Stimulated activated effector memory CD8-positive, alpha-beta T cell treated with anti-CD3 and anti-CD28 coated beads, Interleukin-12 subunit alpha, Interleukin-12 subunit beta, amount 100 ng/mL, for 72 hours (primary cell): ENCODE data around the gene HDX.
"Not testable (repeated sequence)": the region's sequence is repeated elsewhere in the genome, so short reads cannot be mapped to it uniquely, and the experiment has no call there.

Experiments used
- ATAC-seq: fragments of 150-1000 bp; cut with Tn5 transposase; 2 replicates; pipeline ENCODE4 v1.10.0; 2021
- DNase-seq, 2 donors: peaks; one replicate each; pipeline ENCODE4 v3.0.0; 2021 to 2022; ENCODE audit warnings: low spot score in 2 of 2
- H3K27ac Mint-ChIP-seq: one replicate; pipeline ENCODE4 v1.8.0; 2022; ENCODE audit warnings: mild to moderate bottlenecking, mixed read lengths
- H3K36me3 Mint-ChIP-seq: one replicate; pipeline ENCODE4 v1.8.0; 2022; ENCODE audit warnings: mild to moderate bottlenecking, mixed read lengths
- H3K4me1 Mint-ChIP-seq: one replicate; pipeline ENCODE4 v1.8.0; 2022; ENCODE audit warnings: mixed read lengths
- H3K4me3 Mint-ChIP-seq: one replicate; pipeline ENCODE4 v1.8.0; 2022; ENCODE audit warnings: mild to moderate bottlenecking, mixed read lengths
- H3K9me3 Mint-ChIP-seq: one replicate; pipeline ENCODE4 v1.8.0; 2022; ENCODE audit warnings: mixed read lengths

Gene HDX

DNA sequence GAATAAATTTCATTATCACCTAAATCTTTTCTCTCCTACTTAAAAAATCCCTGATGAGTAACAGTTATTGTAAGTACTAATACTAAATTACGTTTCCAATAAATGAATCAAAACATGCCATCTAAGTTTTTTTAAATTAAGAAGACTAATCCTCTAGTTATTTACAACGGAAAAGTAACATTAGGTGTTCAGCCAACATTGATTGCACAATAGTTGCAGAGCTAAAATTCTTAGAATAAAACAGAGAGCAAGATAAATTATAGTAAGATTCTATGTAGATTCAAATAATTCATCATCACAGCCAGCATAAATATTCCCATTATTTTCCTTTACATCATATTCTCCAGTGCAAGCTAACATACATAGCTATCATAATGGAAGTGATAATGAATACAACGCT lies 139.2 kb downstream of the HDX start:
- H3K4me1 Mint-ChIP-seq: no peaks in the 10 kb centered on the region
- H3K4me3 Mint-ChIP-seq: no peak overlapping the region
- no peak for ATAC-seq
- no peak for DNase-seq
- H3K27ac Mint-ChIP-seq: no peak overlapping the region
- H3K36me3 Mint-ChIP-seq: no peaks in the 10 kb centered on the region
- H3K9me3 Mint-ChIP-seq: no peaks in the 10 kb centered on the region

DNA sequence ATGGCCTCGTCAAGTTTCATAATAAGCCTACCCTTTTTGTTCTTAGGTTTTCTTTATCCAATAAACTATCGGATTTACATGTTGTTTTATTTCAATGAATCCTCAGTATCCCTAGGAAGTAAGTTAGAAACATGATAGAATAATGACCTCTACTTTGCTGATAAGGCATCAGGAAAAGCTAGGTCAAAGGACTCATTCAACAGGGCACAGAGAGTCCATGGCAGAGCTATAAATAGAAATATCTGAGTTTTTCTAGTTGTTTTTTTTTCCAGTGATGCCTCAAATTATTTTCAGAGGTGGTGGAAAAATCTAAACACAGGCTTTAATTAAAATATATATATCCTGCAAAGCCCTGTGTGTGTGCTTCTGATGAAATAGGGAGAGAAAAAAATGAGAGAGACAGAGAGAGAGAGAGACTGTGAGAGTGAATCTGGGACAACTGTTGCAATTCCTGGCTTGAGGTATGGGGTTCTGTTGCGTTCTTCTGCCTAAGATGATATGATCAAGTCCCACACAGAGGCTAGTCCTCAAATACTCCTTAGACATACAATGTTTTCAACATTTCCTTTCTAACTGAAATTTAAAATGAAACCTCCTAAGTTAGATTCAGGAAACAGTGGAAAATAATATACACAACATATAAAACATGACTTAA lies 139.9 kb downstream of the HDX start:
- Mint-ChIP-seq H3K9me3 (no peaks in the 10 kb centered on the region), H3K4me1 (no peaks in the 10 kb centered on the region), H3K4me3 (no peak overlapping the region), H3K27ac (no peak overlapping the region), H3K36me3 (no peaks in the 10 kb centered on the region)
- DNase-seq (no peak), ATAC-seq (no peak)

DNA sequence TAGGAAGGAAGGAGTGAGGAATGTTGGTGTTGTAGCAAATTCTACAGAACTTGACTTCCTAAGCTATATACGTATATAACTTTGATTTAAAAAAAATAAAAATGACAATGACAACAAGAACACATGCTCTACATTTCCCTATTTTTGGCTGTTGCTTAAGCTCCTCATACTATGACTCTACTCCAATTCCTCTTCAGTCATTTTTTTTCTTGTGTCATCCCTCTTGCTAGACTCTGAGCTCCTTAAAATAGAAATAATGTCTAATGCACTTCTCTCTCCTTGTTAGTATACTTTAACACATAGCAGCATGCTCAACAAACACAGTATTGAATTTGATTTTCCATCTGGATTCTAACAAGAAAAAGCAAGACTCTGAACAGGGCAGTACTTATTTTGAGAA lies 144.0 kb downstream of the HDX start:
- Mint-ChIP-seq H3K27ac (no peak overlapping the region), H3K9me3 (peaks cover 3% of the 10 kb centered on the region), H3K4me3 (no peak overlapping the region), H3K36me3 (no peaks in the 10 kb centered on the region), H3K4me1 (no peaks in the 10 kb centered on the region)
- DNase-seq: no peak
- ATAC-seq: no peak

DNA sequence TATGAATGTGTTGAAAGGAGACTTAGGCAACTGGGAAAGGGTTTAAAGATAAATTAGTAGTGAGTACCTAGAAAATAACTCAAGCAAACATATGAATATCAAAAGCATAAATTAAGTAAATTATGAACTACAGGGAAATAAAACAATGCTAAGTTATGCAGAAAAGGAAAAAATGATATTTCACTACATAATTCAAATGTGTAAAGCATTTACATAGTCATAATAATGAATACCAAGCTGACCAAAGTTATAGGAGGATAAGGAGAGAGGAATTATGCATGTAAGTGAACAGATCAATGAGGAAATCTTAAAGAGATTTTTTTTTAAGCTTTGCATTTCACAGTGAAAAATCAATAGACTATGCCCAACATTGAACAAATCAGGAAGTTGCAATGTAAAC lies 145.0 kb downstream of the HDX start:
- no peak overlapping the region for H3K4me3 Mint-ChIP-seq
- DNase-seq: no peak
- no peak for ATAC-seq
- H3K9me3 Mint-ChIP-seq: peaks cover 3% of the 10 kb centered on the region
- no peak overlapping the region for H3K27ac Mint-ChIP-seq
- no peaks in the 10 kb centered on the region for H3K36me3 Mint-ChIP-seq
- H3K4me1 Mint-ChIP-seq: no peaks in the 10 kb centered on the region

DNA sequence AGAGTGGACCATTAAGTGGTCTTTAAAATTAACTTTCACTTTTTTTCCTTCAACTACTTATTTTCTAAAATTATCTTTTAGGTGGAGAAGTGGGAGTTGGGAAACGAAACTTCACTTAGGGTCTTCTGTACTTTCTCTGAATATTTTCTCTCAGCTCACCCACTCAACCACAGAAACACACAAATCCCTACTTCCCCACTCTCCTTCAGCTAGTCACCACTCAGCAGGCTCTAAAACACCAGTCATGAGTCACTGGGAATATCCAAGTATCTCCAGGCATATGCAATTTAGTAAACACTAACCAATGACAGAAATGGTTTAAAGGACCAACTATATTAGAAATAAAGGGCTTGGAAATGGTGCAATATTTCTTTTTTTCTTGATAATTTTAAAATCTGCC lies 161.3 kb downstream of the HDX start:
- Mint-ChIP-seq H3K36me3 (no peaks in the 10 kb centered on the region), H3K4me1 (no peaks in the 10 kb centered on the region), H3K9me3 (peaks cover 3% of the 10 kb centered on the region), H3K4me3 (no peak overlapping the region), H3K27ac (no peak overlapping the region)
- DNase-seq (no peak), ATAC-seq (no peak)

DNA sequence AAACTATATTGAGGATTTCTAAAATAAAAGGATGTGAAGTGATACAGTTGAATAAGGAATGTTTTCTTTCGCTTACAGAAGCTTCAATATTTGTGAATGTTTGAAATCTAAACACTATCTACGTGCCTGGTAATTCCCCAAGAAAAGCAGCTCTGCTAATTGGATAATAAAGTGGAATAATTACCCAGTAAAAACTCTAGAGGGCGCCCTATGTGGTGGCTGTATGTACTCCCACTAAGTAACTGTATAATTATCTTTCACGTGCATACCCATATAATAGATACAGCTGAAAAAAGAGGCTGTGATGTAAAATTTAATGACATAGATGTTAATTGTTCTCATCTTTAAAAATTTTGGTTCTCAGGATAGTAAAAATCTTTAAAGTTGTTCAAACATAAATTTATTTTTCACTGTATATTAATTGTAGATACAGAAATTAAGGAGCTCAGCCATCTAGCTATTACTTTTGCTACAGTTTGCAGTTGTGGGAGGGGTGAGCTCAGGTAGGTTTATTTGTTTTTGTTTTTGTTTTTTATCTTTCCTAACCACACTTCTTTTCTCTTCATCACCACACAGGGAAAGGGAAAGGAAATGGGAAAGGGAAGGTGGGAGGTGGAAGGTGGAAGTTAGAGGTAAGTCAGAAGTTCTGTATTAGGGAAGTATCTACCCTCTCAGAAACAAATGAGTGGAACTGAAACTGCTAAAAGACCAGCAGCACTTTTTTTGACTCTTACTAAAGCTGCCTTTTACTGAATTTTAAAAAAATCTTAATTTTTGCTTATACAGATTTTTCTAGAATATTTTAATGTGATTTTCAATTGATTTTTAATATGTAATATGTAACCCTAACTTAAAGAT lies 162.5 kb downstream of the HDX start:
- H3K4me3 Mint-ChIP-seq: no peak overlapping the region
- DNase-seq: no peak
- no peaks in the 10 kb centered on the region for H3K4me1 Mint-ChIP-seq
- ATAC-seq: no peak
- H3K27ac Mint-ChIP-seq: no peak overlapping the region
- no peaks in the 10 kb centered on the region for H3K36me3 Mint-ChIP-seq
- H3K9me3 Mint-ChIP-seq: peaks cover 3% of the 10 kb centered on the region

DNA sequence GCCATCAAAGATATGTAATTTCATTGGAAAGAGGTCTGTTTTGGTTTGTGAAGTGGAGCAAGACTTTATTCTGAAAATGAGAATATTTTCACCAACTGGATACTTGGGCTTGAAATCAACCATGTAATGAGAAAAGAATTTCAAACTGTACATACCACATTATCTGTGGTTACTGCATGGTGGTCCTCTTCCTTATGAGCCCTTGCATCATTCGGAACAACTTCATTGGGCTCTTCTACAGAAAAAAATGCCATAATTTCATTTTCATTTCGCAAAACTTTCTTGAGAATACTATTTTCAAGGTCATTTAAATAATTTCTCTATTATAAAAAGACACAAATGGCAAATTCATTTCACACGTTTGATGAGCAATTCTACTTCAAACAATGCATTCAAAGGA lies 165.6 kb downstream of the HDX start:
- H3K4me1 Mint-ChIP-seq: no peaks in the 10 kb centered on the region
- no peaks in the 10 kb centered on the region for H3K9me3 Mint-ChIP-seq
- ATAC-seq: no peak
- H3K4me3 Mint-ChIP-seq: no peak overlapping the region
- H3K27ac Mint-ChIP-seq: no peak overlapping the region
- DNase-seq: no peak
- no peaks in the 10 kb centered on the region for H3K36me3 Mint-ChIP-seq

DNA sequence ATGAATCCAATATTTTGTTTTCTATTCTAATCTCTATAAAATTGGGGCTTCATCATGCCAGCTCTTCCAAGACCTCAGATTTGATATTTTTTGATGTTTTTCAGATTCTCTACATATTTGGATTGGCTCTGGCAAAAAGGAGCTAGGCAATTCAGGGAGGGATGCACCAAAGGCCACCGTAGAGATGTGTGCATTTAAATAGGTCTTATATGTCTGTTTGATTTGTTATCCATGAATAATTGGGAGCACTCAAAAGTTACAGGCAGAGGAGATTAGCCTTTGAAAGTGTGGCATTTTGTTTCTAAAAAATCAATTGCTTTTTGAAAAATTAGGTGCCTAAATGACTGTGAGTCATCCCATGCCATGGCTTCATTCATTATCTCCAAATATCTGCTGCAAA lies 167.1 kb downstream of the HDX start:
- no peak for ATAC-seq
- no peak overlapping the region for H3K4me3 Mint-ChIP-seq
- H3K4me1 Mint-ChIP-seq: no peaks in the 10 kb centered on the region
- no peaks in the 10 kb centered on the region for H3K9me3 Mint-ChIP-seq
- no peak for DNase-seq
- H3K36me3 Mint-ChIP-seq: no peaks in the 10 kb centered on the region
- H3K27ac Mint-ChIP-seq: no peak overlapping the region

DNA sequence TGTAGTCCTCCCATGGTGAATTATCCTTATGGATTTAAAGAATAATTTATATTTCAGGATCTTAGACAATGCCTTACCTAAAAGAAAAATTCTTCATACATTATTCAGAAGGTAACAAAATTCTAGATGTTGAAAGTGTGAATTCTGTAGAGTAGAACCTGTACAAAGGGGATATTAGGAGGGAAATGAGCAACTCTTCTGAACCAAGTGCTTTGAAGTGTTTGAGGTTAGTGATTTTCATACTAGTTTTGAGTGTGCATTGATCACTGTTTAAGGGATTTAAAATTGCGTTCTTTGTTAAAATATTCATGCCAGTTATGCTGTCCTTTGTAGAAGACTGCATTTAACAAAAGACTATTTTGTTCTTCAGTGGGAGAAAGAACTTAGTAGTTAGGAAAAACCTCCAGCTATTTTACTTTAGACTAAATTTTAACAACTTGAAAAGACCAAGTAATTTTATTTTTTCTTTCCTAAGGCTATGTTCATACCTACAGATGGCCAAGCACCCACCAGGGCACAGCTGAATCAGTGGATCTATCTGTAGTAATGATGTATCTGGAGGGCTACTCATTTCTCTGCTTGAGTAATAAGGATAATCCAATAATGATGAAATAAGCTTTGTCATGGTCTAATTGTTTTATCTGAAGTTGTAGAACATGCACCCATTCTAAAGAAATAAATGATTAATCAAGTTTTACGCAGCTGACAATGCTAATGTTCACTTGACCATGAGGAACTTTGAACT lies 180.0 kb downstream of the HDX start:
- DNase-seq: no peak
- Mint-ChIP-seq H3K27ac (no peak overlapping the region), H3K4me3 (no peak overlapping the region), H3K9me3 (no peaks in the 10 kb centered on the region), H3K4me1 (no peaks in the 10 kb centered on the region), H3K36me3 (no peaks in the 10 kb centered on the region)
- no peak for ATAC-seq

DNA sequence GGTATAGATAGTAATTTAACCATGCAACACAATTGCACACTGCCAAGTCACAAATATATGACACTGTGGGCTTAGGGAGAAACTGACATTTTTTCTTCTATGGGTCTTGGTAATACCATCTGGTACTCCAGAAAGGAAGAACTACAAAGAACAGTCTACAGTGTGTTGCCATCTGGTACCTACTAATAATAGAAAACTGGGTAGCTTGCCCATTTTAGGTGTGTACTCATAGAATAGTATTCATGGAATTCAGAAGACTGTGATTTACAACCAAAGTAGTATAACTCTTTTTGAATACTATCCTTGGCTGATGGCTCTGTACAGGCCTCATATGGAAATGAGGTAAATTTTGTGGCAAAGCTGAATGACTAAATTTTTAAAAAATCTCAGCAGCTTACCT lies 181.6 kb downstream of the HDX start:
- ATAC-seq (no peak), DNase-seq (no peak)
- Mint-ChIP-seq H3K4me3 (no peak overlapping the region), H3K27ac (no peak overlapping the region), H3K36me3 (no peaks in the 10 kb centered on the region), H3K4me1 (no peaks in the 10 kb centered on the region), H3K9me3 (peaks cover 4% of the 10 kb centered on the region)

DNA sequence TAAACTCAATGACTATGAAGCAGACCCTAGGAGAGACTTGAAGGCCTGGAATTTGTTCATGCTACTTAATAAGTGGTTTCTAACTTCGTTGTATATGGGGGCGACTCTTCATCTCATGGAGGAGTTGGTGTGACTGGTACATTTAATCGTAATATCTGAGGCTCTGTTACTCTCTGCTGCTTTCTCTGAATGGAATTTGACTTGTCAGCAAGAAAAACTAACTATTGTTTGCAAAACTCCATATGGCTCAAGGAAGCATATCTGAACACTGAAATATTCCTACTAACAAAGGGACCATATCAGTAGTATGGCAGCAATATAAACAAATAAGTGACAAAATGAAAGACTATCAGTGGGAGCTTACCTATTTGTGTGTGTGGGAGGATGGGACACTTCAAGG lies 182.2 kb downstream of the HDX start:
- peaks cover 4% of the 10 kb centered on the region for H3K9me3 Mint-ChIP-seq
- H3K36me3 Mint-ChIP-seq: no peaks in the 10 kb centered on the region
- no peak for DNase-seq
- H3K4me1 Mint-ChIP-seq: no peaks in the 10 kb centered on the region
- no peak overlapping the region for H3K27ac Mint-ChIP-seq
- no peak overlapping the region for H3K4me3 Mint-ChIP-seq
- no peak for ATAC-seq

DNA sequence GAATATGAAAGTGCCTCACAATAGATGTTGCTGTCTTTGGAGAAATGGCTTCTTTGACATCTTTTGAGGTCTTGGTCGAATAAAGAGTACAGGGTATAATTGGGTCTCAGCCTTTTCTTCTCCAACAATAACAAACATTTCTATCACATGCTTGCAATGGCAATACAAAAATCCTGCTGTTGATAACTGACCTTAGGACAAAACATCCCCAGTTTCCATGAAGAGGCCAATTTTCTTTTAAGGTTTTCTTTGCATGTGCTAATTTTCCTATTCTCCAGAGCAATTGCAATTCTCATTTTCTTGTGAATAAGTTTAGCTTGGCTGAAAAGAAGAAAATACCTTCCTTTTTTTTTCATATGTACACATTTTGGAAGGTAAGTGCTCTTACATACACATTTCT lies 183.6 kb downstream of the HDX start:
- ATAC-seq (no peak), DNase-seq (no peak)
- Mint-ChIP-seq H3K4me3 (no peak overlapping the region), H3K4me1 (no peaks in the 10 kb centered on the region), H3K27ac (no peak overlapping the region), H3K9me3 (peaks cover 4% of the 10 kb centered on the region), H3K36me3 (no peaks in the 10 kb centered on the region)

DNA sequence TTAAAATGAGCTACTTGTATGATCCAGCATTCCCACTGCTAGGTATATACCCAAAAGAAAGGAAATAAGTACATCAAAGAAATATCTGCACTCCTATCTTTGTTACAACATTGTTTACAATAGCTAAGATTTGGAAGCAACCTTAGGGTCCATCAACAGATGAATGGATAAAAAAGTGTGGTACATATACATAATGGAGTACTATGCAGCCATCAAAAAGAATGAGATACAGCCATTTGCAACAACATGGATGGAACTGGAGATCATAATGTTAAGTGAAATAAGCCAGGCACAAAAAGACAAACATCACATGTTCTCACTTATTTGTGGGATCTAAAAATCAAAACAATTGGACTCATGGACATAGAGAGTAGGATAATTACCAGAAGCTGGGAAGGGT lies 186.3 kb downstream of the HDX start:
- not testable (repeated sequence) for H3K27ac Mint-ChIP-seq, DNase-seq, ATAC-seq, H3K36me3 Mint-ChIP-seq, H3K4me3 Mint-ChIP-seq, H3K4me1 Mint-ChIP-seq
- H3K9me3 Mint-ChIP-seq: peaks cover 11% of the 10 kb centered on the region
